Measurements from ENCODE around the gene KRTAP4-1.
"Not testable (repeated sequence)": the region's sequence is repeated elsewhere in the genome, so short reads cannot be mapped to it uniquely, and the experiment has no call there.

- not testable (repeated sequence) for TF ChIP-seq CTCF, POLR2A (IDR thresholded peaks at IDR 0.05)
These were observed 5.2 kb upstream of the KRTAP4-1 start, which contains the start of gene KRTAP9-1 for GRCh38 chr17:41189837-41190318.

Measured in adrenal gland (tissue), 5 donors.